Measurements from ENCODE around the gene TMEM80.
A peak's percentile ranks its signal among the peaks of the same experiment; 100 is the strongest.
"Not testable (repeated sequence)": the region's sequence is repeated elsewhere in the genome, so short reads cannot be mapped to it uniquely, and the experiment has no call there.

TMEM80 gene

DNA sequence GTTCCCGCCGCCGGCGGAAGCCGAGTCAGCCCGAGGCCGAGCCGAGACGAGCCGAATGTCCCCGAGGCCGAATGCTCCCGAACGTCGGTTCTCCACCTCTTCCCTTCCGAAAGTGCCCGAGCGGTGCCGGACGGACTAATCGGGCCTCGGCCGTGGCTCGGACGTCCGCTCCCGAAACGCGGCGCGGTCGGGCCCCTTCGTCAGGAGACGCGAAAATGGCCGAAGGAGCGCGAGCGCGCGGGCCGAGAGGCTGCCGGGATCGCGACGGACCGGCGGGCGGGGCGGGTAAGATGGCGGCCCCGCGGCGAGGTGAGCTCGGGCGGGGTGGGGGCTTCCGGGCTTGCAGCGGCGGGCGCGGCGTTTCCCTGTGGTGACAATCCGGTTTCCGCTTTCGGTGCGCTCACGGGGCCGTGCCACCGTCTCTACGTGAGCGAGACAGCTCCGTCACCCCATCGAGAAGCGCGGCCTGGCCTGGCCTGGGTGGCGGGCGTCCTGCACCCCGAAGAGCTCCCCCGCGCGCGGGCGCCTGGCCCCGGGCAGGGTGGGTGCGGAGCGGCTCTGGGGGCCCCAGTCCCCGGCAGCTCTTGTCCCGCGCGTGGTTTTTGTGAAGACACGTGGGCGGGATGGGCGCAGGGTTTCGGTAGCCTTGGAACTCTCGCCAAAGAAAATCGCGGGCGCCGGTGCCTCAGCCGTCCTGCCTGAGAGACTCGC is at the start of gene TMEM80:
TSS of gene TMEM80 (plus strand) at position 279 of the 711 bp plus-strand sequence. CDS start at position 291, 12 bp downstream.
- DNase-seq (ENCODE audit: low read depth, low spot score): peak; percentile 75

DNA sequence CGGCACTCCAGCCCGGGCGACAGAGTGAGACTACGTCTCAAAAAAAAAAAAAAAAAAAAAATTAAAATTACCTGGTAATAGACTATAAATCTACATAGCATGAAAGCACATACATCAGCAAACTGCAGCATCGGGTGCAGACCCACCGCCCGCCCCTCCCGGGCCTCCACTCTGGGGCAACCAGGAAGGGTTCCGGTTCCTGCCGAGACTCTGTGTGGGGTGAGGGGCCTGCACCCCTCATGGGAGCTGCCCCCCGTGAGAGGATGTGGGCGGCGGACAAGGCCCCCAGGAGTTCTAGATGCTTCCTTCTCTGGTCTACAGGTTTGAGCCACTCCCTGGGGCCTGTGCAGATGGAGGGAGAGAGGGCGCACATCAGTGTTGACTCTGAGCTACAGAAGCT is 49.4 kb upstream of the TMEM80 start:
- no peak for DNase-seq (ENCODE audit: low read depth, low spot score)

DNA sequence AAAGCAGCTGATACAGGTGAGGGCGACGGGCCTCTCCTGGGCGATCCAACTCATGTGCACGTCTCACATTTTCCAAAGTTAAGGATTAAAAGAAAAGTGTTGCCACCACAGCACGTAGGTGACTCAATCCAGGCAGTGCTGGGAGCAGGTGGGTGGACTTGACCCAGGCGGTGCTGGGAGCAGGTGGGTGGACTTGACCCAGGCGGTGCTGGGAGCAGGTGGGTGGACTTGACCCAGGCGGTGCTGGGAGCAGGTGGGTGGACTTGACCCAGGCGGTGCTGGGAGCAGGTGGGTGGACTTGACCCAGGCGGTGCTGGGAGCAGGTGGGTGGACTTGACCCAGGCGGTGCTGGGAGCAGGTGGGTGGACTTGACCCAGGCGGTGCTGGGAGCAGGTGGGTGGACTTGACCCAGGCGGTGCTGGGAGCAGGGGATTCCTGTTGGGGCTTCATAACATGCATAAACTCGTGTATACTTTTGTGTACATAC is 47.9 kb upstream of the TMEM80 start:
- not testable (repeated sequence) for DNase-seq (ENCODE audit: low read depth, low spot score)

DNA sequence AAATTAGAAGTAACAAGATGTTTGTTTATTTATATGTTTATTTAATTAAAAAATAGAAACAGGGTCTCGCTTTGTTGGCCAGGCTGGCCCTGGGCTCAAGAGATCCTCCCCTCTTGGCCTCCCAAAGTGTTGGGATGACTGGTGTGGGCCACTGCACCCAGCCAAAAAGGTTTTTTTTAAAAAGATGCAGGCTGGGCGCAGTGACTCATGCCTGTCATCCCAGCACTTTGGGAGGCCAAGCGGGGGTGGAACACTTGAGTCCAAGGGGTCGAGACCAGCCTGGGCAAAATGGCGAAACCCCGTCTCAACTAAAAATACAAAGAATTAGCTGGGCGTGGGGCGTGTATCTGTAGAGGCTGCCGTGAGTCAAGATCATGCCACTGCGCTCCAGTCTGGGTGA is 45.1 kb upstream of the TMEM80 start:
- no peak for DNase-seq (ENCODE audit: low read depth, low spot score)

DNA sequence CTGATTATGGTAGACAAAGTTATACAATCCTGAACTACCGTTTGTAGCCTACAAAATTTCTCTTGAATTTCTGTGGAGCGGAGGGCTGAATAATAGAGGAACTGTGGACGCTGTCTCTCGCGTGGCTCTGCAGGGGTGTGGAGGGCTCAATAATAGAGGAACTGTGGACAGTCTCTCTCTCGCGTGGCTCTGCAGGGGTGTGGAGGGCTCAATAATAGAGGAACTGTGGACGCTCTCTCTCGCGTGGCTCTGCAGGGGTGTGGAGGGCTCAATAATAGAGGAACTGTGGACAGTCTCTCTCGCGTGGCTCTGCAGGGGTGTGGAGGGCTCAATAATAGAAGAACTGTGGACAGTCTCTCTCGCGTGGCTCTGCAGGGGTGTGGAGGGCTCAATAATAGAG is 42.5 kb upstream of the TMEM80 start:
- DNase-seq (ENCODE audit: low read depth, low spot score): not testable (repeated sequence)

DNA sequence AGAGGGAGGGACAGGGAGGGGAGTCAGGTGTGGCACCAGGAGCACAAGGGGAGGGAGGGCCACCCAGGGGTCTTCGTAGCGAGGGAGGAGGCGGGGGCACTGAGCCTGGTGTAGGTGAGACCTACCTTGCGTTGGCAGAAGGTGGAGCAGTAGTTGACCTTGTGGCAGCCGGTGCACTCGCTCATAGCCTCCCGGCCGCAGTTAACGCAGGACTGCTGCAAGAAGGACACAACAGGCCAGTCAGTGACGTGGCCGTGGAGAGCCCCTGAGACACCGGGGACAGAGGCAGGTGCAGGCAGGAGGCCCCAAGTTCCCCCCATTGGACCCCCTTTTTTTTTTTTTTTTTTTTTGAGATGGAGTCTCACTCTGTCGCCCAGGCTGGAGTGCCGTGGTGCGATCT is 41.8 kb upstream of the TMEM80 start:
- DNase-seq (ENCODE audit: low read depth, low spot score): no peak

DNA sequence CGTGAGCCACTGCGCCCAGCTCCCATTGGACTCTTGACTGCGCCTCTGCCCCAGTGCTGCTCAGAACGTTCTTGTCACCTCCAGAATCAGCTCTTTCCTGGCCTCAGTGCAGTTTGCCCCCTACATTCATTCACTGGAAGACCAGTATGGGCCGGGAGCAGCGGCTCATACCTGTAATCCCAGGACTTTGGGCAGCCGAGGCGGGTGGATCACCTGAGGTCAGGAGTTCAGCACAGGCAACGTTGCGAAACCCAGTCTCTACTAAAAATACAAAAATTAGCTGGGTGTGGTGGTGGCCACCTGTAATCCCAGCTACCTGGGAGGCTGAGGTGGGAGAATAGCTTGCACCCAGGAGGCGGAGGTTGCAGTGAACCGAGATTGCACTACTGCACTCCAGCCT is 41.2 kb upstream of the TMEM80 start:
- not testable (repeated sequence) for DNase-seq (ENCODE audit: low read depth, low spot score)

DNA sequence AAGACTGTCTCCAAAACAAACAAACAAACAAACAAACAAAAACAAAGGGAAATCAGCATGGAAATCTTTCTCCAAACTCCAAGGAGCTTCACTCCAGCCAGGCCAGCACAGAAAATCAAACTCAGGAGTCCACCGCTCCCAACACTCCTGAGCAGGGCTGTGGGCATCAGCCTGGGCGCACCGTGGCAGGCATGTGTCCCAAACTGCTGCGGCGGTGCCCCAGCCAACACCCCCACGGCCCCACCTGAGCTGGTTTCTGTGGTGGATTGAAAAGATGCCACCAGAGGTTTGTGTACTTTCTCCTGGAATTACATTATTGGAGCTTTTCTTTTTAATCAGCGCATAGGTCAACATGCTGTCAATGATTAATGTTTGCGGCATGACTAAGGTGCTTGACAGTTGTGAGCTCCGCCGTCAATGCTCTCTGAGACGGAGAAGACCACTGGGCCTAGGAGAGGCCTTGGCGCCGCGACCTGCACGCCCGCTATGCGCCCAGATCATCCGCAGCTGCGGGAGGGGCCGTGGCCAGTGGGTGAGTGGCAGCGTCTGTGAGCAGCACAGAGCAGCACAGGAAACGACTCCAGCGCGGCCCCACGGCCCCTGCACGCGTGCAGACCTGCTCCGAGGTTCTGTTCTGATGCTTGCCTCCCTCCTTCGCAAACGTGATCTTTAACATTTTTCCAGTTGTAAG is 40.4 kb upstream of the TMEM80 start:
- DNase-seq (ENCODE audit: low read depth, low spot score): no peak

DNA sequence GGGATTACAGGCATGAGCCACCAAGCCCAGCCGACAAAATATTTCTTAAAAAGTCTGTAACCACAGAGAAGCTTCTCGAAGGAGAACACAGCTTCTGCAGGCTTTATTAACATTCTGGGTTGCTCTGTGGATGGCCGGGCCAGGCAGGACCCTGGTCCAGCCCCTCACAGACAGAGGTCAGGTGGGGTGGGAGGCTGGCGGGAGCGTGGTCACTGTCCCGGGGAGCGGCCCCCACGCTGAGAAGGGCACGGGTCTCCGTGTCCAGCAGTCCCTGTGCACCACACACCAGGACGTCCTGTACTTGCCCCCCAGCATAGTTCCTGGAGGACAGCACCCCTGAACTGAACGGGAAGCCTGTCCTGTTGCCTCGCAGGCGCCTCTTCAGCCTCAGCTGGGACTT is 39.2 kb upstream of the TMEM80 start:
- no peak for DNase-seq (ENCODE audit: low read depth, low spot score)

DNA sequence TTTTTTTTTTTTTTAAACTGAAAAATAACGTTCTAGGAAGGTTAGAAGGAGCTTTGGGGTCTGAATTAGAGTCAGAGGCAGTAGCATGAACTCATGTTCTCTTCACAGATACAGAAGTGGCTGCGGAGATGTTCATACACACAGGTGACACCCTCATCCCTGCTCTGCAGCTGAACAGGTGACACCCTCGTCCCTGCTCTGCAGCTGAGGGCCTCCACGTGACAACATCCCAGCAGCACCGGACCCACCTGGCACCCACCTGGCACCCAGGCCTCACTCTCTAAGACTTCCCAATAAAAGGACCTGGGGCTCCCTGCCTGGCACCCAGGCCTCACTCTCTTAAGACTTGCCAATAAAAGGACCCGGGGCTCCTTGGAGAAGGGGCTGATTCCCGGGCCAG is 38.8 kb upstream of the TMEM80 start:
- DNase-seq (ENCODE audit: low read depth, low spot score): no peak

DNA sequence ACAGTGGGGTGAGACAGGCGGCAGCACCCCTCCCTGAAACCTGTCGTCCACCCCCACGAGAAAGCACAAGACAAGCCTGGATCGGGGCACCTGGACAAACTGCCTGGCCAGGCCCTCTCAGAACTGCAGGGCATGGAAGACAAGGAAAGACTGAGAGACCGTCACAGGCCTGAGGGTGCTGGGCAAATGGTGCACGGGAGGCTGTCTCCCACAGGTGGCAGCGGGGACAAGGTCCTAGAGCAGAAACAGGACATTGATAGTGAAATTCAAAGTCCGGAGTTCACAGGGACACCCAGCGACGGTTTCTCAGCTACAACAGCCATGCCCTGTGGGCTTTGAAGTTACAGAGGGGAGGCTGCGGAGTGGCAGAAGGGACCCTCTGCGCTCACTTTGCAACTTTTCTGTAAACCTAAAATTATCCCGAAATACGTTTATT is 37.9 kb upstream of the TMEM80 start:
- no peak for DNase-seq (ENCODE audit: low read depth, low spot score)

DNA sequence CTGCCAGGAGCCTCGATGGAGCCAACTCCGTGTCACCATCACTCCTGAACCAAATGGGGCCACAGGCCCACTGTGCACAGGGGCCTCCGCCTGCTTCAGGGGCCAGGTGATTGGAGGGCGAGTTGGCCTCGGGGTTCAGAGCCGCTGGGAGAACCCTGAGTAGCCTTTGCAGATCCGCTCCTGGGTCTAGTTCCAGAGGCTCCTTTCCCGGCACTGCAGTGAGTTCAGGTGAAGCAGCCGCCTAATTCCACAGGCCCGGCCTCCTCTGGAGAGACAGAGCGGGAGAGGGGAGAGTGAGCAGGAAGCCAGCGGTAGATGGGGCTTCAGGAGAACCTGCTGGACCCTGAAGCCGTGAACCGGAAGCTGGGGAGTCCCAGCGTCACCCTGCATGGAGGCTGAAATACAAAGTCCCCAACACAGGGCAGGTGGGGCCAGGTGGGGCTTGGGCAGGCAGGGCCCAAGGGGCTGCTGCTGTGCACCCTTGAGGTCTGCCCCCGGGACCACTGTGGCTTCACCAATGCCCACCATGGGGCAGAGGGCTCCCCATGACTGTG is 36.0 kb upstream of the TMEM80 start:
- DNase-seq (ENCODE audit: low read depth, low spot score): no peak

DNA sequence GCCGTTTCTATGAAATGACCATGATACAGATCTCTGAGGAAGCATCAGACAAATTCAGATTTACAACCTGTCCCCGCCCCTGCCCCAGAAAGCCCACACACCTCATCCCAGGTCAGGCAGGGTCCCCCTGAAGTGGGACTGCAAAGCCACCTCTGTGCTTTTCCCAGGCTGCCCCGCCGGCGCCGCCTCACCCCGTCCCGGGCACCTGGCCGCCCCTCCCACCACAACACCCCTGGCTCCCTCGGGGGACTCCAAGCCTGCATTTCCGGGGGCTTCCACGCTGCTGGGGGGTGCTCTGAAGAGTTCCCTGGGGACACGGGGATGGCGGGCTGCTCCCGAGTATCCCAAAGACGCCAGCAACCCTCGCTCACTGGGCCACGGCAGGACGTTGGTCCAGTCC is 35.3 kb upstream of the TMEM80 start:
- no peak for DNase-seq (ENCODE audit: low read depth, low spot score)

DNA sequence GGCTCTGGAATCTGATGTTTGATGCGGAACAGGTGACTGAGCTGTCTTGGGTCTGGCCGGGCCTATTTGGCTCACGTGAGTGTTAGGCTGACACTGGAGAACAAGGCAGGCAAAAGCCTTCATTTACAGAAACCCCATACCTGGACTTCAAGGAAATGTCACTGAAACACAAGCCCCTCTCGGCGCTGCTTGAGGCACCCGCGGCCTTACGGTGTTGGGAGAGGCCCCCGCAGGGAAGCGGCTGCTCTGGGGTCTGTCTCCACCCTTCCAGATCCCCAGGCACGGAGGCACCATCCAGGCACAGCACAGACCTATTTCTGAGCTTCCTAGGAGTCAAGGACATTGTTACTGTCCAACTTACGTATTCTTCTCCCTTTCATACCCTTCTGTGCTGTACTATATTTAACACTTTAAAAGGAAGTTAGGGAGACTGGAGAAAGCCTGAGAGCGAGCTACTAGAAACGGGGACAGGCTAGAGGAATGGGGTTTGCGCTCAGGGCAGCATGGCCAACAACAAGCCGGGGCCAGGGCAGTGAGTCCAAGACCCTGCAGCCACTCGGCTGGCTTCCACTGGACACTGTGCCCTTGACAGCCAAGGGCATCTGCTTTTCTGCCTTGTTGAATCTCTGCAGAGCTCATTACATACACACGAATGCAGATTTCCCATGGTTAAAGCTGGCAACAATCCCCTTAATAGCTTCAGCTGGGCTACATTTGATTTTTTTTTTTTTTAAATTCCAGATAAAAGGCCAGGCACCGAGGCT is 34.8 kb upstream of the TMEM80 start:
- no peak for DNase-seq (ENCODE audit: low read depth, low spot score)

DNA sequence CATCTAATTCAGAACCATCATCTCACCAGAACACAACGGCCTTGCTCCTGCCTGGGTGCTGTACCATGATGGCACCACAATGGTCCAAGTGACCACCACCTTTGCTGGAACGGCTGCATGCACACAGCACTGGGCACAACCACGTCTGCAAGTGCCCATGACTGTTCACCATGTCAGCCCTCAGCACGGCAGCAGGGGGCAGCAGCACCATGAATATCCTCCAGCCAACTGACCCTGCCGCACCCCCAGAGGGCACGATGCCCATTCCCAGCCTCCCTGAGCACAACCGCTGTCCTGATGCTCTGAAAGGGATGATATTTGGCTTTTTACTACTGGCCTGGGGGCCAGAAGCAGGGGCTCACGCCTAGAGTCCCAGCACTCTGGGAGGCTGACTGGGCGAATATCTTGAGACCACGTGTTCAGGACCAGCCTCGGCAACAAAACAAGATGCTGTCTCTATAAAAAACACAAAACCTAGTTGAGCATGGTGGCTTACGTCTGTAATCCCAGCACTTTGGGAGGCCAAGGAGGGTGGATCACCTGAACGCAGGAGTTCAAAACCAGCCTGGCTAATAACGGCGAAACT is 32.8 kb upstream of the TMEM80 start:
- DNase-seq (ENCODE audit: low read depth, low spot score): no peak

DNA sequence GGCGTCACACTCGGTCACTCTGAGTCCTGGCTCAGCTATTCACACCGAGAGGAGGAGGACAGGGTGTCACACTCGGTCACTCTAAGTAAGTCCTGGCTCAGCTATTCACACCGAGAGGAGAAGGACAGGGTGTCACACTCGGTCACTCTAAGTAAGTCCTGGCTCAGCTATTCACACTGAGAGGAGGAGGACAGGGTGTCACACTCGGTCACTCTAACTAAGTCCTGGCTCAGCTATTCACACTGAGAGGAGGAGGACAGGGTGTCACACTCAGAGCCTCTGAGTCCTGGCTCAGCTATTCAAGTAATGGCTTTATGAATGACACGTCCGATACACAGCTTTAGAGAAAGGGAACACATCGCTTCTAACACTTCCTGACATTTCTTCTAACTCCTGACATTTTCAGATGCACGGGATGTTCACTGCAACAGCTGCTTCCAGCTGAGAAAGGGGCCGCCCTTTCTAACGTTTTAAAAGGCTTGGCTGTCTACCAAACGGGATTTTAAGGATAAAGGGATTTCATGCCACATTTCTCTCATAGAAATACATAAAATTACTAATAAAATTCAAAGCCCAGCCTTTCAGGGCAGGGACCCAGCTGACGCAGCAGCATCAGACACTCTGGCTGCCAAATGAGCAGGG is 30.4 kb upstream of the TMEM80 start:
- DNase-seq (ENCODE audit: low read depth, low spot score): no peak

DNA sequence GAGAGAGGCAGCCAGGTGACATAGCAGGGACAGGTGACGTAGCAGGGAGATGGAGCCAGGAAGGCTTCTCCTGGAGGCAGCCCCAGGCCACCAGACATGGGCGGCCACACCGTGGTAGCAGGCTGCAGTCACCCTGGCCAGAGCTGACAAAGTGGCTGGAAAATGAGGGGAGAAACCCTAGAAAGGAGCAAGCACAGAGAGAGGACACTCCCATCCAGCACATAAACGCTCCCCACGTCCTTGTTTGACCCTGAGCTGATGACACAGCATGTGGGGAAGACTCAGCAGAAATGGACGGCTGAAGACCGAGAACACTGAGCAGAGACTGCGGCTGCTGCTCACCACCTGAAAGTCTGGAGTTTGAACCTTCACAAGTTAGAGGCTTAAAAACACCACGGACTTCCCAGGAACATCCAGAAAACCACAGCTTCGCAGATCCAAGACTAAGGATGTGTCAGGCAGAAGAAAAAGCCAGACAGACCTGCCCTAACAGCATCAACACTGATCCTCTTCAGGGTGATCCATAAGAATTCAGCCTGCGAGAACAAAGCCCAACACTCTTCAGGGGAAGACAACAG is 29.8 kb upstream of the TMEM80 start:
- no peak for DNase-seq (ENCODE audit: low read depth, low spot score)

DNA sequence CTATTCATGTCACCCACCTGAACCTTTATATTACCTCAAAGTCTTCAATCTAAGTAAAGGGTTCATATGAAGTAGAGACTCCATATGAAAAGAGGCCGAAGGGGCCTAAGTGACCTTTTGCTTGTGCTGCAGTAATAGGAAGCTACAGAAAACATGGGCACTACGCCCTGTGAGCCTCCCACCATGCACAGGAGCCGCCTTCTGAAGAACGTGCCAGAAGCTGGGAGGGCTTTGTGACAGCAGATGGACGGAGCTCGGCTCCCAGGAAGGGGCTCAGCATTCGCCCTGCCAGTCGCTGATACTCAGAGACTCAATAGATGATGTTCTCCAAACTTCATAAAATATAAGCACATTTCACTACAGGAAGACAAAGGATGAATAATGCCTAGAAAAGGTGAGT is 21.8 kb upstream of the TMEM80 start:
- no peak for DNase-seq (ENCODE audit: low read depth, low spot score)

DNA sequence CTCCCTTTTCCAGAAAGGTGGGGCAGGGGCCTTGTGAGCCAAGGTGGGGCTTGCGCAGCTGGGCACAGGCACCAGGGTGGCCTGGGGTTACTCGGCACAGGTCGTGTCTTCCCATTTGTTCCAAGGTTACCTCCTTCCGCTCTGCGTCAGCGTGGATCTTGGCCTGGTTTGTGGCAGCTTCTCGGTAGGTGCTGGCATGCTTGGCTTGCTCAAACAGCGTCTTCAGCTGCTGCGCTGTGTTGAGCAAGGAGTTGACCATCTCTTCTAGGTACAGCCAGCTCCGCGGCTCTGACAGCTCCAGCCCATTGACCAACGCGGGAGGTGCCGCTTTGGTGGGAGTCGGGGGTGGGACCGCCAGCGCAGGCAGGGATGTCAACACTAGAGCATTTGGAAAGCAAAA is 21.2 kb upstream of the TMEM80 start:
- no peak for DNase-seq (ENCODE audit: low read depth, low spot score)

DNA sequence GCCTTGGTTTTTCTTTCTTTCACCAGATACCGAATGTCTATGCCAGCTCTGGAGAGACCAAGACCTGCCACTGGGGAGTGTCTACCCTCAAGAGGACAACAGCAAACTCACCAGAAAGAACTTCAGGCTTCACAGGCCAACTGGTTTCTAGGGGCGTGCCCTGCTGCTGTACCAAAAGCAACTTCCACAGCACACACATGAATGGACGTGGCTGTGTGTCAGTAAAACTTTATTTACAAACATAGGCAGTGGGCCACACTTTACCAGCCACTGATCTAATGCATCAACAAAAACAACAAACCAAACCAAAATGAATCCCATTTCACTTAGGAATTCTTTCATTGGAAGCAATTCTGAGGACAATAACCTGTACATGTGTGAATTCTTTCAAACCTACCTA is 17.3 kb upstream of the TMEM80 start:
- DNase-seq (ENCODE audit: low read depth, low spot score): no peak

All from iPS DF 19.7 (cell line).